Mucosa of descending colon (tissue), 3 donors: ENCODE results near the gene ANXA2R. TPM values are rescaled to one million over a fixed set of nuclear protein-coding genes. Genes with fewer than 3 reads are reported as not detected.

Source experiments
- ATAC-seq: fragments of 200-7000 bp; cut with Tn5 transposase; one replicate; pipeline ENCODE4 v1.9.1; 2020; ENCODE audit warnings: mild to moderate bottlenecking, moderate library complexity
- DNase-seq, 3 donors: peaks; one replicate each; pipeline ENCODE4 v3.0.0-alpha.2; 2020
- H3K36me3 ChIP-seq: fragments of 200-600 bp; one replicate; pipeline ENCODE4 v1.8.0; 2021; ENCODE audit warnings: low read depth, mild to moderate bottlenecking
- H3K4me1 ChIP-seq: fragments of 200-600 bp; one replicate; pipeline ENCODE4 v1.8.0; 2021; ENCODE audit warnings: low read depth, mild to moderate bottlenecking
- H3K4me3 ChIP-seq: fragments of 200-600 bp; one replicate; pipeline ENCODE4 v1.8.0; 2021; ENCODE audit warnings: mild to moderate bottlenecking
- H3K9me3 ChIP-seq: fragments of 200-600 bp; one replicate; pipeline ENCODE4 v1.8.0; 2021; ENCODE audit warnings: mild to moderate bottlenecking
- CTCF ChIP-seq: fragments of 200-600 bp; IDR thresholded peaks from one replicate; pipeline ENCODE4 v1.8.0; 2022; ENCODE audit warnings: antibody characterized with exemption, mild to moderate bottlenecking
- intact Hi-C, 2 donors: fragments of 100-400 bp; cut with DNase I in 1 of 2; cut with micrococcal nuclease in 1 of 2; formaldehyde crosslinking; loops; one replicate each; pipeline versions ENCODE4 v1.11.0 to v1.11.1; 2022; cut with DNase I, micrococcal nuclease
- total RNA-seq, 3 donors: library from RNA; stranded (reverse); fragmentation: NEBNext Ultra II Directional in 2 of 3; extraction: Animal tissue kit (Norgen Biotek cat#: 25700) in 2 of 3; gene quantifications; one replicate each; pipeline versions ENCODE4 v1.2.1 to v1.2.4, GENCODE V29; 2021 to 2023
- donor health status: DM: no; HTN: no; CAD: no; lungs with moderate emphysema.
- donor health status: DM: no; HTN: no; CAD: no.
- donor health status: DM: no; HTN: yes; CAD: no.

ANXA2R gene
- total RNA-seq, 3 donors from 2014 or later: 1.3 to 2.3 (median 1.8) TPM

GRCh38 chr5:43017428-43017815 is 22.7 kb downstream of the ANXA2R start:
- ATAC-seq: peak; percentile 55
- intact Hi-C loops: no loop called here
- H3K9me3 ChIP-seq: no peaks in the 10 kb centered on the region
- H3K4me3 ChIP-seq: peak overlapping the region; percentile 27
- peak; percentile 42 to 68 (median 57) for DNase-seq
- H3K4me1 ChIP-seq: no peaks in the 10 kb centered on the region
- H3K36me3 ChIP-seq: no peaks in the 10 kb centered on the region
- no peak for TF ChIP-seq CTCF

GRCh38 chr5:43016217-43016779 is 23.8 kb downstream of the ANXA2R start:
- no peak for TF ChIP-seq CTCF
- no peaks in the 10 kb centered on the region for H3K9me3 ChIP-seq
- ATAC-seq: no peak
- DNase-seq: no peak
- intact Hi-C loops: no loop called here
- no peak overlapping the region for H3K4me3 ChIP-seq
- no peaks in the 10 kb centered on the region for H3K36me3 ChIP-seq
- no peaks in the 10 kb centered on the region for H3K4me1 ChIP-seq

GRCh38 chr5:43014522-43014921 is 25.6 kb downstream of the ANXA2R start:
- Histone ChIP-seq H3K9me3 (no peaks in the 10 kb centered on the region), H3K4me3 (no peak overlapping the region), H3K4me1 (peaks cover 4% of the 10 kb centered on the region), H3K36me3 (no peaks in the 10 kb centered on the region)
- no peak for TF ChIP-seq CTCF
- intact Hi-C loops: no loop called here
- no peak for ATAC-seq
- no peak for DNase-seq

GRCh38 chr5:43010935-43011315 is 29.2 kb downstream of the ANXA2R start:
- H3K4me3 ChIP-seq: no peak overlapping the region

GRCh38 chr5:43008363-43009153 is 31.6 kb downstream of the ANXA2R start:
- Histone ChIP-seq H3K9me3 (no peaks in the 10 kb centered on the region), H3K4me1 (peaks cover 6% of the 10 kb centered on the region), H3K36me3 (no peaks in the 10 kb centered on the region), H3K4me3 (peak overlapping the region; percentile 13)
- TF ChIP-seq CTCF: no peak
- intact Hi-C loops: no loop called here
- peak; percentile 93 to 95 (median 93) for DNase-seq
- peak; percentile 88 for ATAC-seq

More at GRCh38 chr5:43010935-43011315, 29.2 kb downstream of the ANXA2R start:
- no peak for TF ChIP-seq CTCF
- DNase-seq (peak in 1 of 3 donors; percentile 15), ATAC-seq (no peak)
- intact Hi-C loops: no loop called here
- Histone ChIP-seq H3K9me3 (no peaks in the 10 kb centered on the region), H3K4me1 (peaks cover 6% of the 10 kb centered on the region), H3K36me3 (no peaks in the 10 kb centered on the region)
